ENCODE data around the gene PCDHGA2.
"Not testable (repeated sequence)": the region's sequence is repeated elsewhere in the genome, so short reads cannot be mapped to it uniquely, and the experiment has no call there.

The PCDHGA2 gene

GRCh38 chr5:141338538-141339306, at the start of gene PCDHGA2:
Gene PCDHGA2, plus strand, starts transcription at chr5:141338760.
- DNase-seq, result peak; percentile 60

DNA sequence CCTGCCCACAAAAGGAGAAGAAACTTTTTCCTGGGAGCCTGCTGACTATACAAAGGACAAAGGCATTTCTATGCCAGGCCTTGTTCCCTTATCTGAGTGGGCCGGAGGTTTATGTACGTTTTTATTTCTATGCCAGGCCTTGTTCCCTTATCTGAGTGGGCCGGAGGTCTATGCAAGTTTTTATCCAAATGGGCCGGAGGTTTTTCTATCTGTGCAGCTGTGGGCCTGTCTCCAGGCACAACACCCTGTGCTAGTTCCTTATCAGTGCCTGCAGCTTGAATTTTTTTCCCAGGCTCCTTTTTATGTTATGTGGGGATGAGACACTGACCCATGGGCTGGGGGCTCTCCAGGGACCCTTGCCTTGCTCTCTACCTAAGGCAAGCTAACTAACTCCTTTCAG, 40.2 kb upstream of the PCDHGA2 start:
- DNase-seq, result no peak

- DNase-seq, result no peak
Observed at GRCh38 chr5:141303756-141304155, 34.8 kb upstream of the PCDHGA2 start, which contains the start of gene SLC25A2. Gene SLC25A2, minus strand, starts transcription at chr5:141304049. Its CDS starts 184 bp downstream, at chr5:141303865.

DNA sequence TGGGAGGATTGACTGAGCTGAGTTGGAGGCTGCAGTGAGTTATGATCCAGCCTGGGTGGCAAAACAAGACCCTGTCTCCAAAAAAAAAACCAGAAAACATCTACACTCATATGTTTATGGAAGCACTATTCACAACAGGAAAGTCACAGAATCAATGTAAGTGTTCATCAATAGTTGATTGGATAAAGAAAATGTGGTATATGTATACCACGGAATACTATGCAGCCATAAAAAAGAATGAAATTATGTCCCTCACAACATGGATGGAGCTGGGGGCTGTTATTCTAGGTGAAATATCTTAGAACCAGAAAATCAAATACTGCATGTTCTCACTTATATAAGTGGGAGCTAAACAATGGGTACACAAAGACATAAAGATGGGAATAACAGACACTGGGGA, 31.9 kb upstream of the PCDHGA2 start:
- DNase-seq, result no peak

DNA sequence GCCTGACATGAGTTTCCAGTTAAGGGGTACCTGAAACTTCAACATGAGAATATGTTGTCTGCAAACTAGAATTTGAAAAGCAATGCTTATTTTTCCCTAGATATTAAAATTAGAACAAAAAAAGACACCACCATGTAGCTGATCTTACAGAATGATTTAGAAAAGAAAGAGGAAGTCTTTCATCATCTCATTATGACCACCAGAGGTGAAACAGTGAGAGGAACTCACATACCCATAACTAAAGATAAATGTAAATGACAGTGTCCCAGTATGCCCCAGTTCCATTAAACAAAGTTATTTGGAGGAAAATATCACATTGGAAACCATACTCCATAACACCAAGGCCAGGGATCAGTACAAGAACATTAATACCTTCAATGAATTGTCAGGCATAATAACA, 24.8 kb upstream of the PCDHGA2 start:
- no peak for DNase-seq

DNA sequence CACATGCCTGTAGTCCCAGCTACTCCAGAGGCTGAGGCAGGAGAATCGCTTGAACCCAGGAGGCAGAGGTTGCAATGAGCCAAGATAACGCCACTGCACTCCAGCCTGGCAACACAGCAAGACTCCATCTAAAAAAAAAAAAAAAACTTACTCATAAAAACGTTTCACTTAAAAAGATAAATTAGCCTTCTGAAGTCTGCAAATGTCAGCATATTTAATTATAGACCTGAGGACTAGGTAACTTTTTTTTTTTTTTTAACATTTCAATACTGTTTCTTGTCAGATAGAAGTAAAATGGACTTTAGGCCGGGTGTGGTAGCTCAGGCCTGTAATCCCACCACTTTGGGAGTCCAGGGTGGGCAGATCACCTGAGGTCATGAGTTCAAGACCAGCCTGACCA, 21.6 kb upstream of the PCDHGA2 start:
- not testable (repeated sequence) for DNase-seq

DNA sequence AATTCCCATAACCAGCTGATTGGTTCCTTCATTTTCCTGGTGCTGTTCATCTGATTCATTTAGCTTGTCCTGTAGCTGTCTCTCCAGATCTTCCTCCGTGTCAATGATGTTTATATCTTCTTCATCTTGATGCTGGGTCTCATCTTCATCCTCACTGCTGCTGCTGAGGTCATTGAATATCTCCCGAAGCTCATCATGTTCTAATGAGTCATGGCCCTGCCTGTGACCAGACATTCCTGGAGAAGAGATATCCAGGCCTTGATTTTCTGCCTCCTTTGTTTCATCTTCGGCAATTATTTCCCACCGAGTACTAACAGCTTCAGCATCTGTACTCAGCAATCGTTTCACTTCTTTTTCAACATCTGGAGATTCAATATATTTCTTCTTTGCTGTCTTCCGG, 19.4 kb upstream of the PCDHGA2 start:
- DNase-seq, result peak; percentile 21

DNA sequence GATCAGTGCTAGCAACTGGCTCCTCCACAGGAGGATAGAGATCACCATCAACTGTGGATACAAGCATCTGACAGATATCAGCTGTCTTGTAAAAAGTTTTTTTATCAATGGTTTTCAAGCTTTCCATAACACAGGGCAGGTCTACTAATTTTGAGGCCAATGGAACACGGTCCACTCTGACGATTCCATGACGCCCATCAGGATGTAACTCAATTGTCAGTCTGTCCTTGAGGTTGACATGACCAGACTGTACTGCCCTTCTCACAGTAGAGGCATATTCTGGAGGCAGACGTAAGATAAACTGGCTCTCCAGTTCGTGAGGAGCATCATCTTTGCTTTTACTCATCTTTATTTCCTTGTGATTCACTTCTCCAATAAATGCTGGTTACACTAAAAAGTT, 18.9 kb upstream of the PCDHGA2 start:
- no peak for DNase-seq

- peak; percentile 93 for DNase-seq
Observed at GRCh38 chr5:141320225-141321169, 18.1 kb upstream of the PCDHGA2 start, which contains the start of gene TAF7. Gene TAF7, minus strand, starts transcription at chr5:141320784. Its CDS starts 740 bp downstream, at chr5:141320044.

DNA sequence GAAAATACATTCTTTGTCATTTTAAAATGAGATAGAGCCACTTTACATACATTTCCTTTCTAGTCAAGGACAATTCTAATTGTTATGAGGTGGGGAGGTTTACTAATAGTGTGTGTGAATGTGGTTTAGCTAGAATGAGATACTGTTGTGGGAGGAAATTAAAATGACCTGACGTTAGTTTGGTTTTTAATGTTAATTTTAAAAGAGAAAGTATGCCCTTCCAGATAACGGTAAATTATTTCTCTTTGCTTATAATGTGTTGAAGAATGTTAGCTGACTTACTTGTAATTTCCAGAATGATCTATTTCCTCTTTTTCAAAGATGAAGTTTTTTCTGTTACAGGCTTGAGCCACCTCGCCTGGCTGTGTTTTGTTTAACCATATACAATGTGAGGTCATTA, 16.3 kb upstream of the PCDHGA2 start:
- no peak for DNase-seq

- peak; percentile 77 for DNase-seq
Observed at GRCh38 chr5:141326088-141326854, 12.3 kb upstream of the PCDHGA2 start.

DNA sequence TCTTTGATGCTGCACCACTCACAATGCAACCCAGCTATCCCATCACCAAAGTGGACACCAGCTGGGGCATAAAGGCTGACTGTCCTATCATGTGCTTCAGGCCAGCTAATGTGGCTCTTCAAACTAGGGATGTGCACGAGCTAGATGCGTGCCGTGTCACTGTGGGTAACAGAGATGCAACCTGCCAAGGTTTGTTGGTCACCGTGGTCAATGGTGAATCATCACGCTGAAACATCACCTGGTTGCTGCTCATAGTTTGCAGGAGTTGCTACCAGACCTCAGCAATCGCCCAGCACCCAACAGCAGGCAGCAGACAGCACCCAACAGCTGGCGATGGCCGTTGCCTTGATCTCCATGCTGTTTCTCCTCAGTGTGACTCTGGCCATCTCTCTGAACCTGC, 10.3 kb upstream of the PCDHGA2 start:
- DNase-seq, result no peak

DNA sequence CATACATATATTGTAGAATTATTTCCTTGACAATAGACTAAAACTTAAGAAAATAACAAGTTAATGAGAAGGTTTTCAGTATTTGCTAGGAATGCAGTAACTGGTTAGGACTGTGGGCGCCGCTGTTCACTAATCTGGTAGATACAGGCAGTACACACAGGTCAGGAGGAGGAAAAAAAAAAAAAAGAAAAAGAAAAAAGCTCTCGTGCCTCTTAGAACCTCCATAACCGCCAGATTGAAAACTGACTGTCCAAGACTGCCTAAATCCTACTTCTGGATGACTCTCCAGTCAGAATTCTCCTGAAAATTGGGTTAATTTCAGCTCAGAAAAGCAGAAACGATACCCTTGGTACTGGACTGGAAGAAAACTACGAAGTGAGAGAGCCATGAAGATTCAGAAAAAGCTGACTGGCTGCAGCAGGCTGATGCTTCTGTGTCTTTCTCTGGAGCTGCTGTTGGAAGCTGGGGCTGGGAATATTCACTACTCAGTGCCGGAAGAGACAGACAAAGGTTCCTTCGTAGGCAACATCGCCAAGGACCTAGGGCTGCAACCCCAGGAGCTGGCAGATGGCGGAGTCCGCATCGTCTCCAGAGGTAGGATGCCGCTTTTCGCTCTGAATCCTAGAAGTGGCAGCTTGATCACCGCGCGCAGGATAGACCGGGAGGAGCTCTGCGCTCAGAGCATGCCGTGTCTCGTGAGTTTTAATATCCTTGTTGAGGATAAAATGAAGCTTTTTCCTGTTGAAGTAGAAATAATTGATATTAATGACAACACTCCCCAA, 8.1 kb upstream of the PCDHGA2 start, which contains the start of gene PCDHGA1:
TSS of gene PCDHGA1 (plus strand) at position 216 of the 782 bp plus-strand sequence.
- DNase-seq, result peak; percentile 61

DNA sequence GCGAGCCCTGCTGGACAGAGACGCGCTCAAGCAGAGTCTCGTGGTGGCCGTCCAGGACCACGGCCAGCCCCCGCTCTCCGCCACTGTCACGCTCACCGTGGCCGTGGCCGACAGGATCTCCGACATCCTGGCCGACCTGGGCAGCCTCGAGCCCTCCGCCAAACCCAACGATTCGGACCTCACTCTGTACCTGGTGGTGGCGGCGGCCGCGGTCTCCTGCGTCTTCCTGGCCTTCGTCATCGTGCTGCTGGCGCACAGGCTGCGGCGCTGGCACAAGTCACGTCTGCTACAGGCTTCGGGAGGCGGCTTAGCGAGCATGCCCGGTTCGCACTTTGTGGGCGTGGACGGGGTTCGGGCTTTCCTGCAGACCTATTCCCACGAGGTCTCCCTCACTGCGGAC, 6.0 kb upstream of the PCDHGA2 start:
- not testable (repeated sequence) for DNase-seq

DNA sequence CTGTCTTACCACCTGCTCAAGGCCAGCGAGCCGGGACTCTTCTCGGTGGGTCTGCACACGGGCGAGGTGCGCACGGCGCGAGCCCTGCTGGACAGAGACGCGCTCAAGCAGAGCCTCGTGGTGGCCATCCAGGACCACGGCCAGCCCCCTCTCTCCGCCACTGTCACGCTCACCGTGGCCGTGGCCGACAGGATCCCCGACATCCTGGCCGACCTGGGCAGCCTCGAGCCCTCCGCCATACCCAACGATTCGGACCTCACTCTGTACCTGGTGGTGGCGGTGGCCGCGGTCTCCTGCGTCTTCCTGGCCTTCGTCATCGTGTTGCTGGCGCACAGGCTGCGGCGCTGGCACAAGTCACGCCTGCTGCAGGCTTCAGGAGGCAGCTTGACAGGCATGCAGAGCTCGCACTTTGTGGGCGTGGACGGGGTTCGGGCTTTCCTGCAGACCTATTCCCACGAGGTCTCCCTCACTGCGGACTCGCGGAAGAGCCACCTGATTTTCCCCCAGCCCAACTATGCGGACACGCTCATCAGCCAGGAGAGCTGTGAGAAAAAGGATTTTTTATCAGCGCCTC, 2.3 kb downstream of the PCDHGA2 start:
- not testable (repeated sequence) for DNase-seq

GRCh38 chr5:141342773-141343172, 4.2 kb downstream of the PCDHGA2 start:
- DNase-seq, result no peak

DNA sequence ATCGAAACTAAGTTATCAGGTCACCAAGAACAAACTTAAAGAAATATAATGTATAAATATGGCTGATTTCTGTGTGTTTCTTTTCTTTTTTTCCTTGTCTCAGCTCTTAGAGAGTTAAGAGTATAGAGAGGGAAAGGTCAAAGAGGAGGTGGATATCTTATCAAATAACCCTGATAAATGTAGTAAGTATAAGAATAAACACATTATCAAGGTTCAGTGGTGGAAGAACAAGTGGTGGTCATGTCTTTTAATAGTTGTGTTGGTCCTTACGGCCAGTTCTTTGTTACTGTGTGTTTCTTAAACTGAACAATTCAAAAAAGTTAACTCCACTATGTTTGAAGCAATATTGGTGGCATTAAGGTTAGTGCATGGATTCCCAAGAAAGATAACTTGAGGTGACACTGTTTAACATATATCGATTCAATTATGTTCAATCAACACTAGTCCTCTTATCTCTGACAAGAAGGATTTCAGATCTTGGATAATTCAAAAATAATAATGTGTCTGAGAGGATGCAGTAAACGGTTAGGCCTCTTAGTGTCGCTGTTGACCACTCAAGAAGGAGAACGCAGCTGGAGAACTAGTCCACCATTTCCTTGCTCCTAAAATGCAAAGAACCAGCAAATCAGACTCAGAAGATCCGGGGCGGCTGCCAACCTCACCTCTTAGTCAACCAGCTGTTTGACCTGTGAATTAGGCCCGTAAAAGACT, 4.8 kb downstream of the PCDHGA2 start, which contains the start of gene PCDHGA3:
TSS of gene PCDHGA3 (plus strand) at position 588 of the 711 bp plus-strand sequence. CDS start 205 bp downstream, outside the sequence.
- DNase-seq, result peak; percentile 43

- DNase-seq, result no peak
Observed at GRCh38 chr5:141343953-141344463, 5.4 kb downstream of the PCDHGA2 start.

GRCh38 chr5:141345327-141345726, 6.8 kb downstream of the PCDHGA2 start:
- DNase-seq, result no peak

GRCh38 chr5:141346017-141346416, 7.5 kb downstream of the PCDHGA2 start:
- DNase-seq, result not testable (repeated sequence)

Measured in EL (cell line).